ENCODE measurements around the gene KIF12.

GRCh38 chr9:114090798-114091197 lies 8.3 kb downstream of the KIF12 start:
- TF ChIP-seq FOXA1 (IDR thresholded peaks at IDR 0.05): no peak
- TF ChIP-seq FOXA1 (CRISPR knock-in tag; IDR thresholded peaks at IDR 0.05): no peak
- no peak for TF ChIP-seq SIN3A (IDR thresholded peaks at IDR 0.05; ENCODE audit: borderline replicate concordance, low read depth, low read length)
- no peak for TF ChIP-seq POLR2A (IDR thresholded peaks at IDR 0.05; ENCODE audit: insufficient read depth in 1 of 2, low read depth in 2 of 2, low read length in 2 of 2)
- no peak for TF ChIP-seq RAD21 (CRISPR knock-in tag; IDR thresholded peaks at IDR 0.05)
- no peak for TF ChIP-seq SP140L (CRISPR knock-in tag; IDR thresholded peaks at IDR 0.05; ENCODE audit: borderline replicate concordance)
